CD14-positive monocyte (primary cell): ENCODE data around the gene MLLT1. TPM values are rescaled to one million over a fixed set of nuclear protein-coding genes. Genes with fewer than 3 reads are reported as not detected.

Experiments used
- DNase-seq, 3 donors: peaks; one replicate each; pipeline ENCODE4 v3.0.0-alpha.2; 2011 to 2022
- H2AFZ ChIP-seq: 2 replicates; pipeline ENCODE4 v1.6.0; 2012; ENCODE audit warnings: mild to moderate bottlenecking, low read depth, low read length, inconsistent platforms; ENCODE audit not compliant: insufficient read depth, poor library complexity, severe bottlenecking
- H3K27ac ChIP-seq, 2 donors: 1 replicate in 1 of 2; 2 replicates in 1 of 2; pipeline ENCODE4 v1.5.1; 2012 to 2013; ENCODE audit warnings: low read length in 2 of 2, control low read depth in 1 of 2, inconsistent platforms in 1 of 2, low read depth in 1 of 2, mild to moderate bottlenecking in 1 of 2
- H3K27me3 ChIP-seq, 2 donors: one replicate each; pipeline versions ENCODE4 v1.6.0 to v1.6.1; 2011 to 2013; ENCODE audit warnings: low read length in 2 of 2; ENCODE audit not compliant: control insufficient read depth in 2 of 2, insufficient read depth in 2 of 2
- H3K36me3 ChIP-seq, 2 donors: replicated peaks in 1 of 2; 1 replicate in 1 of 2; 2 replicates in 1 of 2; pipeline versions ENCODE4 v1.5.1 to v1.6.1; 2012 to 2013; ENCODE audit warnings: low read length in 2 of 2, control low read depth in 1 of 2, inconsistent platforms in 1 of 2, mild to moderate bottlenecking in 1 of 2; ENCODE audit not compliant: insufficient read depth in 2 of 2, control insufficient read depth in 1 of 2
- H3K4me1 ChIP-seq, 2 donors: 1 replicate in 1 of 2; 2 replicates in 1 of 2; pipeline versions ENCODE4 v1.5.1 to v1.6.1; 2012 to 2013; ENCODE audit warnings: low read length in 2 of 2, control low read depth in 1 of 2, inconsistent platforms in 1 of 2, mild to moderate bottlenecking in 1 of 2, moderate library complexity in 1 of 2; ENCODE audit not compliant: insufficient read depth in 2 of 2, control insufficient read depth in 1 of 2
- H3K4me2 ChIP-seq: replicated peaks from 2 replicates; pipeline ENCODE3; 2012; ENCODE audit warnings: low read length, moderate library complexity, mild to moderate bottlenecking; ENCODE audit not compliant: poor library complexity, severe bottlenecking; ENCODE audit errors: extremely low read depth
- H3K4me3 ChIP-seq, 3 experiments: fragments of 200-600 bp in 1 of 3; sonication (generic) in 1 of 3; replicated peaks in 1 of 3; 1 replicate in 2 of 3; 2 replicates in 1 of 3; pipeline ENCODE4 v1.5.1; 2011 to 2013; ENCODE audit warnings: low read length in 3 of 3, mild to moderate bottlenecking in 3 of 3, control low read depth in 2 of 3, low read depth in 2 of 3, inconsistent platforms in 1 of 3, moderate library complexity in 1 of 3
- H3K79me2 ChIP-seq: 2 replicates; pipeline ENCODE4 v1.6.0; 2012; ENCODE audit warnings: mild to moderate bottlenecking, control low read depth, inconsistent platforms, low read length, moderate library complexity; ENCODE audit not compliant: insufficient read depth
- H3K9ac ChIP-seq: 2 replicates; pipeline ENCODE4 v1.6.0; 2017; ENCODE audit warnings: low read length, mild to moderate bottlenecking; ENCODE audit not compliant: insufficient read depth, poor library complexity, severe bottlenecking
- H3K9me3 ChIP-seq, 2 donors: replicated peaks in 1 of 2; 1 replicate in 1 of 2; 2 replicates in 1 of 2; pipeline versions ENCODE4 v1.5.1 to v1.6.1; 2012 to 2013; ENCODE audit warnings: low read length in 2 of 2, control low read depth in 1 of 2; ENCODE audit not compliant: control insufficient read depth in 1 of 2, insufficient read depth in 1 of 2
- H4K20me1 ChIP-seq: 2 replicates; pipeline ENCODE4 v1.6.0; 2012; ENCODE audit warnings: mild to moderate bottlenecking, low read length, control low read depth, moderate library complexity; ENCODE audit not compliant: insufficient read depth
- H3K27ac Mint-ChIP-seq, 7 donors: one replicate each; pipeline ENCODE4 v1.8.0; 2020; ENCODE audit warnings: mild to moderate bottlenecking in 7 of 7, mixed read lengths in 7 of 7, moderate library complexity in 6 of 7, inconsistent platforms in 2 of 7
- H3K27me3 Mint-ChIP-seq, 3 donors: one replicate each; pipeline ENCODE4 v1.8.0; 2021 to 2022; ENCODE audit warnings: low read depth in 3 of 3, mild to moderate bottlenecking in 3 of 3, mixed read lengths in 3 of 3, moderate library complexity in 3 of 3, inconsistent platforms in 1 of 3
- H3K36me3 Mint-ChIP-seq, 2 donors: one replicate each; pipeline ENCODE4 v1.8.0; 2020; ENCODE audit warnings: mixed read lengths in 2 of 2, inconsistent platforms in 1 of 2, mild to moderate bottlenecking in 1 of 2
- H3K4me1 Mint-ChIP-seq: one replicate; pipeline ENCODE4 v1.8.0; 2020; ENCODE audit warnings: mild to moderate bottlenecking, mixed read lengths
- H3K4me3 Mint-ChIP-seq, 2 donors: one replicate each; pipeline ENCODE4 v1.8.0; 2020; ENCODE audit warnings: mild to moderate bottlenecking in 2 of 2, mixed read lengths in 2 of 2, moderate library complexity in 1 of 2
- H3K9me3 Mint-ChIP-seq, 7 donors: one replicate each; pipeline ENCODE4 v1.8.0; 2020 to 2022; ENCODE audit warnings: mixed read lengths in 7 of 7, mild to moderate bottlenecking in 6 of 7, moderate library complexity in 6 of 7, inconsistent platforms in 2 of 7
- CTCF ChIP-seq: fragments of 200-600 bp; IDR thresholded peaks from one replicate; pipeline ENCODE4 v1.8.0; 2022; ENCODE audit warnings: antibody characterized with exemption, mild to moderate bottlenecking
- WGBS: methylation state at CpG from one replicate; pipeline ENCODE4 v1.1.5; 2013; ENCODE audit warnings: missing lambda C conversion rate; ENCODE audit not compliant: insufficient coverage; 5-methylcytosine and 5-hydroxymethylcytosine counted together
- intact Hi-C, 2 donors: fragments of 100-400 bp; cut with micrococcal nuclease; formaldehyde crosslinking; loops; one replicate each; pipeline versions ENCODE4 v1.15.0 to v1.15.1; 2023
- polyA plus RNA-seq, 3 donors: library from polyadenylated mRNA; depleted of rRNA in 1 of 3; unstranded in 2 of 3; stranded (reverse) in 1 of 3; fragments of 300-500 nt in 2 of 3; fragments of >200 nt in 1 of 3; fragmentation: Illumina TruSeq in 2 of 3; gene quantifications; 1 replicate in 2 of 3; 2 replicates in 1 of 3; pipeline ENCODE4 v1.2.3, GENCODE V29; 2012 to 2021

The MLLT1 gene
- polyA plus RNA-seq, 3 donors: 0.65 to 17.3 (median 0.99) TPM

- Histone ChIP-seq H4K20me1 (peaks cover 88% of the 10 kb centered on the region), H3K9me3 (no peaks in the 10 kb centered on the region), H3K9ac (no peak overlapping the region), H3K79me2 (peaks cover 96% of the 10 kb centered on the region), H3K36me3 (peaks cover 2 to 9% of the 10 kb centered on the region in 2 donors), H3K4me1 (peaks cover 24 to 33% of the 10 kb centered on the region in 2 donors), H3K4me3 (no peak overlapping the region), H3K4me2 (no peak overlapping the region), H2AFZ (no peak overlapping the region), H3K27ac (peak overlapping the region in 1 of 2 donors; percentile 26), H3K27me3 (no peaks in the 10 kb centered on the region)
- DNase-seq: no peak
- no peak for TF ChIP-seq CTCF
- Mint-ChIP-seq H3K36me3 (peaks cover 14 to 25% of the 10 kb centered on the region in 2 donors), H3K9me3 (no peaks in the 10 kb centered on the region), H3K27me3 (peaks cover 0 to 2% (median 0%) of the 10 kb centered on the region in 3 donors), H3K4me3 (no peak overlapping the region), H3K4me1 (peaks cover 44% of the 10 kb centered on the region), H3K27ac (peak overlapping the region in 4 of 7 donors; percentile 11 to 73 (median 31))
- intact Hi-C loops: no loop called here
- WGBS: 90% methylated on average over 11 of the region's 11 CpGs
Observed at GRCh38 chr19:6239401-6239844, 40.4 kb downstream of the MLLT1 start.

DNA sequence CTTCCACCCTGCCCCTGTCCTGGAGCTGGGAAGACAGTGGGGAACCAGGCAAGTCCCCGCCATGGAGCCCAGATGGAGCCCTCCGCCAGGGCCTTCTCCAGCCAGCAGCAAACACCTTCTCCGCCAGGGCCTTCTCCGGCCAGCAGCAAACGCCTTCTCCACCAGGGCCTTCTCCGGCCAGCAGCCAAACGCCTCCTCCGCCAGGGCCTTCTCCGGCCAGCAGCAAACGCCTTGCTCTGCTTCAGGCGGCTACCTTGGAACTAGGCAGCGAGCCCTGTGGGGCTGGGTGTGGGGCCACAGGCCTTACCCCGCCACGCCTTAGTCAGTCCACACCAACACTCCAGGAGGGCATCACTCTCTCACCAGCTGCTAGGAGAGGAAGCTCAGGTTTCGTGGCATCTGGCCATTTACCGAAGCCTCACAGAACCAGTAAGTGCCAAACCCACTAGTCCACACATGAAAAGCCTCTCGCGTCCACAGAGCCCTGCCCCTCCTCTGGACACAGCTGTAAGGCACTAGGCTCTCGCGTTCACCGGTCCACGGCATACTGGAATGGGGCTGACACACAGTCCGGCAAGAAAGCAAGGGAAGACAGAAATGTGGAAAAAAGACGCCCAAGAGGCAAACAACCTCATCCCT is 41.0 kb downstream of the MLLT1 start:
- Histone ChIP-seq H3K27me3 (no peaks in the 10 kb centered on the region), H3K36me3 (peaks cover 2 to 9% of the 10 kb centered on the region in 2 donors), H3K4me1 (peaks cover 24 to 33% of the 10 kb centered on the region in 2 donors), H3K4me2 (no peak overlapping the region), H3K9me3 (no peaks in the 10 kb centered on the region), H4K20me1 (peaks cover 95% of the 10 kb centered on the region), H2AFZ (no peak overlapping the region), H3K79me2 (peaks cover 98% of the 10 kb centered on the region), H3K27ac (no peak overlapping the region), H3K4me3 (no peak overlapping the region), H3K9ac (no peak overlapping the region)
- DNase-seq: no peak
- WGBS: 81% methylated on average over 15 of the region's 24 CpGs
- peak overlapping the region in 1 of 7 donors; percentile 77 for H3K27ac Mint-ChIP-seq
- peaks cover 12 to 25% of the 10 kb centered on the region in 2 donors for H3K36me3 Mint-ChIP-seq
- H3K4me1 Mint-ChIP-seq: peaks cover 44% of the 10 kb centered on the region
- intact Hi-C loops: no loop called here
- H3K27me3 Mint-ChIP-seq: peaks cover 0 to 2% (median 0%) of the 10 kb centered on the region in 3 donors
- no peak overlapping the region for H3K4me3 Mint-ChIP-seq
- H3K9me3 Mint-ChIP-seq: no peaks in the 10 kb centered on the region
- TF ChIP-seq CTCF: no peak
